22Rv1 (cell line): ENCODE results near the gene GAB2.

Source experiments
- CTCF ChIP-seq: fragments of 450-650 bp; IDR thresholded peaks from 2 replicates; pipeline ENCODE4 v1.5.1; 2017; ENCODE audit warnings: mild to moderate bottlenecking
- ZFX ChIP-seq: fragments of 450-650 bp; IDR thresholded peaks from 2 replicates; pipeline ENCODE4 v1.6.1; 2017; ENCODE audit warnings: antibody characterized with exemption, borderline replicate concordance

GRCh38 chr11:78211565-78211964 is 206.1 kb downstream of the GAB2 start:
- TF ChIP-seq CTCF, result no peak
- TF ChIP-seq ZFX, result no peak
